K562 (cell line): ENCODE results near the gene INVS. TPM values are rescaled to one million over a fixed set of nuclear protein-coding genes. Genes with fewer than 3 reads are reported as not detected.

Experiments used
- DDX20 ChIP-seq: fragments of 450-650 bp; IDR thresholded peaks from 2 replicates; pipeline ENCODE4 v1.6.1; 2016; ENCODE audit warnings: missing genetic modification characterization, low read depth, mild to moderate bottlenecking, missing compliant biosample characterization, moderate library complexity
- ETS1 ChIP-seq: conservative IDR thresholded peaks from 2 replicates; pipeline ENCODE4 v1.6.1; 2011; ENCODE audit warnings: low read depth, mild to moderate bottlenecking, low read length; ENCODE audit not compliant: control insufficient read depth
- ETS2 ChIP-seq: IDR thresholded peaks from 2 replicates; pipeline ENCODE4 v1.6.1; 2016; ENCODE audit warnings: borderline replicate concordance, missing genetic modification characterization, mild to moderate bottlenecking, moderate library complexity, missing compliant biosample characterization; ENCODE audit not compliant: poor library complexity, severe bottlenecking
- KDM1A ChIP-seq, 2 experiments: fragments of 450-650 bp; IDR thresholded peaks; 2 replicates each; pipeline ENCODE4 v1.6.1; 2016; ENCODE audit warnings: mild to moderate bottlenecking in 2 of 2
- MITF ChIP-seq: IDR thresholded peaks from 2 replicates; pipeline ENCODE4 v1.6.1; 2014; ENCODE audit warnings: antibody characterized with exemption
- NRF1 ChIP-seq, 2 experiments: fragments of 450-650 bp; IDR thresholded peaks in 1 of 2; conservative IDR thresholded peaks in 1 of 2; 2 replicates each; pipeline ENCODE4 v1.6.1; 2014; ENCODE audit warnings: mild to moderate bottlenecking in 2 of 2
- REST ChIP-seq, 2 experiments: fragments of 450-650 bp; formaldehyde crosslinking in 1 of 2; IDR thresholded peaks; 2 replicates each; pipeline versions ENCODE4 v1.4.0 to v1.6.1; 2014 to 2020; ENCODE audit warnings: mild to moderate bottlenecking in 2 of 2, borderline replicate concordance in 1 of 2, low read depth in 1 of 2
- SETDB1 ChIP-seq: IDR thresholded peaks from one replicate; pipeline ENCODE4 v1.6.1; 2012; ENCODE audit warnings: low read length, control low read depth, inconsistent platforms
- TFE3 ChIP-seq: fragments of 450-650 bp; formaldehyde crosslinking; IDR thresholded peaks from 2 replicates; pipeline ENCODE4 v1.4.0; 2020; ENCODE audit warnings: mild to moderate bottlenecking, mixed read lengths
- ZEB2 ChIP-seq: fragments of 450-650 bp; IDR thresholded peaks from 2 replicates; pipeline ENCODE4 v1.6.1; 2016
- ZNF780A ChIP-seq: fragments of 250-450 bp; sonication (Bioruptor Pico); IDR thresholded peaks from 2 replicates; pipeline ENCODE4 v1.5.0; 2021; ENCODE audit warnings: mild to moderate bottlenecking
- polyA plus RNA-seq, 8 experiments: library from polyadenylated mRNA; depleted of rRNA in 4 of 8; stranded (reverse) in 5 of 8; unstranded in 3 of 8; fragments of >200 nt; fragmentation: Nextera tagmentation in 2 of 8; fragmentation: Illumina TruSeq in 1 of 8; extraction: Ambion mirVana in 2 of 8; extraction: Trizol in 1 of 8; gene quantifications; 2 replicates each; pipeline versions ENCODE4 v1.2.1 to v1.2.3, GENCODE V29; 2011 to 2014; ENCODE audit warnings: inconsistent platforms in 1 of 8, missing spikeins in 1 of 8
- total RNA-seq, 7 experiments: library from RNA; depleted of rRNA in 6 of 7; stranded (reverse); fragments of >200 nt in 6 of 7; fragmentation: Illumina TruSeq in 2 of 7; extraction: Trizol in 2 of 7; gene quantifications; 2 replicates each; pipeline versions ENCODE4 v1.2.1 to v1.2.3, GENCODE V29; 2011 to 2021; ENCODE audit warnings: low replicate concordance in 1 of 7

Gene INVS
- total and polyA plus RNA-seq, 9 of the 15 experiments (the other 6 are each of a cell fraction or from before 2014, with no cell fraction given): 0.77 to 18.5 (median 10.0) TPM

- no peak for TF ChIP-seq ETS1
- TF ChIP-seq ZNF780A (CRISPR knock-in tag): no peak
- no peak for TF ChIP-seq ETS2 (tag)
- TF ChIP-seq DDX20 (tag): no peak
- no peak for TF ChIP-seq SETDB1
- TF ChIP-seq NRF1 (conservative IDR thresholded peaks at IDR 0.05 in 1 of 2, IDR thresholded peaks at IDR 0.05 in 1 of 2): no peak
- no peak for TF ChIP-seq TFE3 (CRISPR knock-in tag)
- TF ChIP-seq REST (IDR thresholded peaks at IDR 0.05; ENCODE audit: borderline replicate concordance): no peak
- TF ChIP-seq REST (CRISPR knock-in tag; IDR thresholded peaks at IDR 0.05; ENCODE audit: low read depth): no peak
- no peak for TF ChIP-seq KDM1A (IDR thresholded peaks at IDR 0.05)
- TF ChIP-seq ZEB2: no peak
- no peak for TF ChIP-seq MITF
- TF ChIP-seq, all 486 proteins: peak for 0
Measured at GRCh38 chr9:100220936-100221335, 121.9 kb downstream of the INVS start (continued).
